GM12873 (cell line): ENCODE measurements around the gene PKD2L1.

ENCODE experiments used
- CTCF ChIP-seq: IDR thresholded peaks from 2 replicates; pipeline ENCODE4 v1.5.1; 2012; ENCODE audit warnings: low read depth, mild to moderate bottlenecking, moderate library complexity, low read length, control low read depth; ENCODE audit not compliant: insufficient read depth; ENCODE audit errors: missing control alignments

PKD2L1 gene

GRCh38 chr10:100253041-100253440, 77.0 kb downstream of the PKD2L1 start:
- no peak for TF ChIP-seq CTCF

GRCh38 chr10:100248820-100249219, 81.2 kb downstream of the PKD2L1 start:
- no peak for TF ChIP-seq CTCF

GRCh38 chr10:100245484-100246220, 84.4 kb downstream of the PKD2L1 start:
- no peak for TF ChIP-seq CTCF

GRCh38 chr10:100239851-100240250, 90.2 kb downstream of the PKD2L1 start:
- no peak for TF ChIP-seq CTCF

- TF ChIP-seq CTCF = no peak
Observed at GRCh38 chr10:100238429-100238828, 91.6 kb downstream of the PKD2L1 start.
